GM12874 (cell line): ENCODE measurements around the gene BICDL2.

Source experiments
- TF ChIP-seq, protein P1 (sequence below): IDR thresholded peaks from 2 replicates; pipeline ENCODE4 v1.5.1; 2011; ENCODE audit warnings: low read depth, mild to moderate bottlenecking, control low read depth, low read length, moderate library complexity; ENCODE audit not compliant: insufficient read depth

The BICDL2 gene

GRCh38 chr16:3028716-3029319 lies 7.9 kb downstream of the BICDL2 start:
- TF ChIP-seq, protein P1, sequence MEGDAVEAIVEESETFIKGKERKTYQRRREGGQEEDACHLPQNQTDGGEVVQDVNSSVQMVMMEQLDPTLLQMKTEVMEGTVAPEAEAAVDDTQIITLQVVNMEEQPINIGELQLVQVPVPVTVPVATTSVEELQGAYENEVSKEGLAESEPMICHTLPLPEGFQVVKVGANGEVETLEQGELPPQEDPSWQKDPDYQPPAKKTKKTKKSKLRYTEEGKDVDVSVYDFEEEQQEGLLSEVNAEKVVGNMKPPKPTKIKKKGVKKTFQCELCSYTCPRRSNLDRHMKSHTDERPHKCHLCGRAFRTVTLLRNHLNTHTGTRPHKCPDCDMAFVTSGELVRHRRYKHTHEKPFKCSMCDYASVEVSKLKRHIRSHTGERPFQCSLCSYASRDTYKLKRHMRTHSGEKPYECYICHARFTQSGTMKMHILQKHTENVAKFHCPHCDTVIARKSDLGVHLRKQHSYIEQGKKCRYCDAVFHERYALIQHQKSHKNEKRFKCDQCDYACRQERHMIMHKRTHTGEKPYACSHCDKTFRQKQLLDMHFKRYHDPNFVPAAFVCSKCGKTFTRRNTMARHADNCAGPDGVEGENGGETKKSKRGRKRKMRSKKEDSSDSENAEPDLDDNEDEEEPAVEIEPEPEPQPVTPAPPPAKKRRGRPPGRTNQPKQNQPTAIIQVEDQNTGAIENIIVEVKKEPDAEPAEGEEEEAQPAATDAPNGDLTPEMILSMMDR = no peak

- TF ChIP-seq, protein P1 = peak; percentile 95
Observed at GRCh38 chr16:3027983-3028715, 8.6 kb downstream of the BICDL2 start.

DNA sequence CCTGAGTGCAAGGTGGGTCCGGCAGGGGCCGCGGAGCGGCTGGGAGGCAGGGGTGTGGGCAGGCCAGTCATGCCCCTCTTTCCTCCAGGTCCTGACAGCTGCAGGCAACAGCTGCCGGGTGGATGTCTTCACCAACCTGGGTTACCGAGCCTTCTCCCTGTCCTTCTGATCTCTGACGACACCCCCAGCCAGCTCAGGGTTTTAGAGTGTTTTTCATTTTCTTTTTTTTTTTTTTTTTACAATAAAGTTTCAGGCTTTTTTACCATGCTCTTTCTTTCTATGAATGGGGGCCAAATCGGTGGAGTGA lies 9.3 kb downstream of the BICDL2 start:
- TF ChIP-seq, protein P1 = no peak

- TF ChIP-seq, protein P1 = no peak
Observed at GRCh38 chr16:3026609-3027488, 9.9 kb downstream of the BICDL2 start.

DNA sequence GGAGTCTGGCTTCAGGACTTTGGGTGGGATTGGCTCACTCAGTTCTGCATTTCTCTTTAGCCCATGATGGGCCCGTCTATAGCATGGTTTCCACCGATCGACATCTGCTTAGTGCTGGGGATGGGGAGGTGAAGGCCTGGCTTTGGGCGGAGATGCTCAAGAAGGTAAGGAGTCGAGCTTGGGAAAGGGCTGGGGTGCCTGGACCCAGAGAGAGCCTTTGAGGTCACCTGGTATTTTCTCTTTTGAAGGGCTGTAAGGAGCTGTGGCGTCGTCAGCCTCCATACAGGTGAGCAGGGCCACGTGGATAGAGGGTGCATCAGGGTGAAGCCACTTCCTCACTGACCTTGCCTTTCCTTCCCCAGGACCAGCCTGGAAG lies 10.8 kb downstream of the BICDL2 start:
- TF ChIP-seq, protein P1 = no peak

DNA sequence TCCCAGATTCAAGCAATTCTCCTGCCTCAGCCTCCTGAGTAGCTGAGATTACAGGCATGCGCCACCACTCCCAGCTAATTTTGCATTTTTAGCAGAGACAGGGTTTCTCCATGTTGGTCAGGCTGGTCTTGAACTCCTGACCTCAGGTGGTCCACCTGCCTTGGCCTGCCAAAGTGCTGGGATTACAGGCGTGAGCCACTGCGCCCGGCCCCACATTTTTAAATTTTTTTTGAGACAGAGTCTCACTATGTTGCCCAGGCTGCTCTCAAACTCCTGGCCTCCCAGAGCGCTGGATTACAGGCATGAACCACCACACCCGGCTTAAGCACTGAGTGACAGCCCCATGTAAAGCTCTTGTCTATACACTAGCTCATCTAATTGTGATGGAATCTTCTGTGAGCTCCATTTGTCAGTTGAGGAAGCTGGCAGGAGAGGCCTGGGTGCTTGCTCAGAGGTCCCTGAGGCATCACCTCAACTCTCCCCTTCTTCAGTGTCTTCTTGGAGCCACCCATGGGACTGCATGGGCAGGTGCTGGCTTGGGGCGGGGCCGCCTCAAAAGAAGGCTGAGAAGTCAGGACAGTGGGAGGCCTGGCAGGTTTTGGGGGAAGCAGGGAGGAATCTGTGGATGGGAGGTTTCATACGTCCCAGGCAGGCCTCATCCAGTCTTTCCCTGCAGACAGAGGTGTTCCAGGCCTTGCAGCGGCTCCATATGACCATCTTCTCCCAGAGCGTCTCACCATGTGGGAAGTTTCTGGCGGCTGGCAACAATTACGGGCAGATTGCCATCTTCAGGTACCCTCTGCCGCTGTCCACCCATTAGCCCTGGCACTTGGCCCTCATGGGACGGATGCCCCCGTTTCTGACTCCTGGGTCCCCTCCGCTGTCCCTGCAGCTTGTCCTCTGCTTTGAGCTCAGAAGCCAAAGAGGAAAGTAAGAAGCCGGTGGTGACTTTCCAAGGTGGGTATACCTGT lies 11.4 kb downstream of the BICDL2 start:
- TF ChIP-seq, protein P1 = no peak
